OCI-LY1 (cell line): ENCODE data around the gene SYT2.

ENCODE experiments used
- H2AFZ ChIP-seq: fragments of 200-600 bp; sonication (generic), shearing (Covaris generic); 2 replicates; pipeline ENCODE4 v1.6.0; 2014; ENCODE audit warnings: antibody characterized with exemption, mild to moderate bottlenecking, low read length
- H3F3A ChIP-seq: fragments of 200-600 bp; sonication (generic), shearing (Covaris generic); 2 replicates; pipeline ENCODE4 v1.6.0; 2014; ENCODE audit warnings: mild to moderate bottlenecking, antibody characterized with exemption, low read length, moderate library complexity; ENCODE audit not compliant: insufficient read depth
- H3K27ac ChIP-seq: fragments of 200-600 bp; sonication (generic); 2 replicates; pipeline ENCODE4 v1.5.1; 2014; ENCODE audit warnings: low read length, mixed run types, mild to moderate bottlenecking, low read depth; ENCODE audit not compliant: poor library complexity, severe bottlenecking
- H3K27me3 ChIP-seq: fragments of 200-600 bp; sonication (generic); 2 replicates; pipeline ENCODE4 v1.6.0; 2014; ENCODE audit warnings: antibody characterized with exemption, mild to moderate bottlenecking, low read length, moderate library complexity; ENCODE audit not compliant: insufficient read depth
- H3K36me3 ChIP-seq: fragments of 200-600 bp; sonication (generic); 2 replicates; pipeline ENCODE4 v1.6.1; 2014; ENCODE audit warnings: mild to moderate bottlenecking, antibody characterized with exemption, low read length, moderate library complexity, mixed read lengths; ENCODE audit not compliant: insufficient read depth
- H3K4me1 ChIP-seq: fragments of 200-600 bp; sonication (generic); 2 replicates; pipeline ENCODE4 v1.5.1; 2014; ENCODE audit warnings: mild to moderate bottlenecking, low read length, moderate library complexity; ENCODE audit not compliant: insufficient read depth, severe bottlenecking
- H3K4me2 ChIP-seq: fragments of 200-600 bp; sonication (generic), shearing (Covaris generic); 2 replicates; pipeline ENCODE4 v1.6.1; 2014; ENCODE audit warnings: low read length
- H3K4me3 ChIP-seq: fragments of 200-600 bp; sonication (generic); 2 replicates; pipeline ENCODE4 v1.5.1; 2014; ENCODE audit warnings: low read length, low read depth, mild to moderate bottlenecking, mixed read lengths; ENCODE audit not compliant: poor library complexity, severe bottlenecking
- H3K79me2 ChIP-seq: fragments of 200-600 bp; shearing (Covaris generic); 2 replicates; pipeline ENCODE4 v1.6.1; 2016; ENCODE audit warnings: mixed run types, low read length, mixed read lengths; ENCODE audit not compliant: insufficient read depth
- H3K9ac ChIP-seq: fragments of 200-600 bp; sonication (generic), shearing (Covaris generic); 2 replicates; pipeline ENCODE4 v1.6.1; 2014; ENCODE audit warnings: mild to moderate bottlenecking, low read length, mixed read lengths
- H3K9me2 ChIP-seq: fragments of 200-600 bp; sonication (generic), shearing (Covaris generic); 2 replicates; pipeline ENCODE4 v1.6.1; 2014; ENCODE audit warnings: low read depth, mild to moderate bottlenecking, low read length, mixed read lengths
- H3K9me3 ChIP-seq: fragments of 200-600 bp; shearing (Covaris generic); 2 replicates; pipeline ENCODE4 v1.6.1; 2014; ENCODE audit warnings: low read length, mixed read lengths
- H4K20me1 ChIP-seq: fragments of 200-600 bp; sonication (generic), shearing (Covaris generic); 2 replicates; pipeline ENCODE4 v1.6.0; 2016; ENCODE audit warnings: mild to moderate bottlenecking, low read length; ENCODE audit not compliant: insufficient read depth
- CTCF ChIP-seq: fragments of 200-600 bp; sonication (generic), shearing (Covaris generic); IDR thresholded peaks from 2 replicates; pipeline ENCODE4 v1.5.1; 2017; ENCODE audit warnings: mild to moderate bottlenecking, antibody characterized with exemption, low read length, moderate library complexity, mixed read lengths
- EZH2 ChIP-seq: fragments of 200-600 bp; sonication (generic), shearing (Covaris generic); IDR thresholded peaks from 2 replicates; pipeline ENCODE4 v1.8.0; 2017; ENCODE audit warnings: borderline replicate concordance, mixed run types, mild to moderate bottlenecking, antibody characterized with exemption, low read length, moderate library complexity, mixed read lengths

The SYT2 gene

GRCh38 chr1:202580619-202581018 lies 129.6 kb downstream of the SYT2 start:
- H3K4me1 ChIP-seq: no peaks in the 10 kb centered on the region
- H3K79me2 ChIP-seq: no peaks in the 10 kb centered on the region
- no peaks in the 10 kb centered on the region for H3K27me3 ChIP-seq
- H2AFZ ChIP-seq: no peak overlapping the region
- H3K9ac ChIP-seq: no peak overlapping the region
- no peak overlapping the region for H3K4me3 ChIP-seq
- no peaks in the 10 kb centered on the region for H4K20me1 ChIP-seq
- no peaks in the 10 kb centered on the region for H3K9me3 ChIP-seq
- no peaks in the 10 kb centered on the region for H3F3A ChIP-seq
- H3K9me2 ChIP-seq: no peaks in the 10 kb centered on the region
- H3K4me2 ChIP-seq: no peak overlapping the region
- H3K36me3 ChIP-seq: no peaks in the 10 kb centered on the region
- TF ChIP-seq CTCF: no peak
- TF ChIP-seq EZH2: no peak
- H3K27ac ChIP-seq: no peak overlapping the region

- Histone ChIP-seq H3K9me2 (no peaks in the 10 kb centered on the region), H3K9ac (no peak overlapping the region), H3F3A (no peaks in the 10 kb centered on the region), H3K4me2 (no peak overlapping the region), H3K79me2 (no peaks in the 10 kb centered on the region), H3K27ac (no peak overlapping the region), H3K27me3 (no peaks in the 10 kb centered on the region), H4K20me1 (no peaks in the 10 kb centered on the region), H2AFZ (no peak overlapping the region), H3K9me3 (no peaks in the 10 kb centered on the region), H3K4me3 (no peak overlapping the region), H3K4me1 (no peaks in the 10 kb centered on the region), H3K36me3 (no peaks in the 10 kb centered on the region)
- TF ChIP-seq CTCF (no peak), EZH2 (no peak)
Measured at GRCh38 chr1:202579806-202580205, 130.4 kb downstream of the SYT2 start.

- Histone ChIP-seq H3K27me3 (no peaks in the 10 kb centered on the region), H3K4me1 (no peaks in the 10 kb centered on the region), H3K79me2 (no peaks in the 10 kb centered on the region), H4K20me1 (no peaks in the 10 kb centered on the region), H3K9me3 (no peaks in the 10 kb centered on the region), H2AFZ (no peak overlapping the region), H3K36me3 (no peaks in the 10 kb centered on the region), H3K4me3 (no peak overlapping the region), H3K9me2 (no peaks in the 10 kb centered on the region), H3K4me2 (no peak overlapping the region), H3K27ac (no peak overlapping the region), H3K9ac (no peak overlapping the region), H3F3A (no peaks in the 10 kb centered on the region)
- TF ChIP-seq CTCF (no peak), EZH2 (no peak)
Measured at GRCh38 chr1:202578565-202578964, 131.7 kb downstream of the SYT2 start.
